Effector memory CD4-positive, alpha-beta T cell (primary cell): ENCODE data around the gene ADAM19.

Source experiments
- DNase-seq, 3 donors: peaks; one replicate each; pipeline ENCODE4 v3.0.0-alpha.2; 2020
- H3K27ac ChIP-seq: 2 replicates; pipeline ENCODE4 v1.7.0; 2013; ENCODE audit warnings: mild to moderate bottlenecking, low read length, moderate library complexity; ENCODE audit not compliant: insufficient read depth, poor library complexity, severe bottlenecking
- H3K27me3 ChIP-seq: replicated peaks from 2 replicates; pipeline ENCODE4 v1.7.0; 2013; ENCODE audit warnings: mild to moderate bottlenecking, low read length; ENCODE audit not compliant: insufficient read depth, control insufficient read depth, poor library complexity, severe bottlenecking
- H3K36me3 ChIP-seq: 2 replicates; pipeline ENCODE4 v1.7.0; 2013; ENCODE audit warnings: mild to moderate bottlenecking, low read length, moderate library complexity; ENCODE audit not compliant: control insufficient read depth, insufficient read depth
- H3K4me1 ChIP-seq: 2 replicates; pipeline ENCODE4 v1.7.0; 2013; ENCODE audit warnings: low read length, mild to moderate bottlenecking; ENCODE audit not compliant: control insufficient read depth, insufficient read depth, poor library complexity, severe bottlenecking
- H3K4me3 ChIP-seq: 2 replicates; pipeline ENCODE4 v1.7.0; 2013; ENCODE audit warnings: low read length, low read depth, mild to moderate bottlenecking; ENCODE audit not compliant: insufficient read depth, poor library complexity, severe bottlenecking
- H3K9me3 ChIP-seq: 2 replicates; pipeline ENCODE4 v1.7.0; 2013; ENCODE audit warnings: mild to moderate bottlenecking, low read length, moderate library complexity; ENCODE audit not compliant: control insufficient read depth

The ADAM19 gene

GRCh38 chr5:157544623-157544989, 31.0 kb downstream of the ADAM19 start:
- Histone ChIP-seq H3K27ac (peak overlapping the region; percentile 80), H3K4me3 (peak overlapping the region; percentile 23), H3K4me1 (peaks cover 95% of the 10 kb centered on the region), H3K36me3 (no peaks in the 10 kb centered on the region), H3K9me3 (no peaks in the 10 kb centered on the region), H3K27me3 (no peaks in the 10 kb centered on the region)
- DNase-seq = no peak

- no peaks in the 10 kb centered on the region for H3K9me3 ChIP-seq
- no peaks in the 10 kb centered on the region for H3K36me3 ChIP-seq
- H3K4me3 ChIP-seq = peak overlapping the region; percentile 23
- no peak for DNase-seq
- no peaks in the 10 kb centered on the region for H3K27me3 ChIP-seq
- peaks cover 95% of the 10 kb centered on the region for H3K4me1 ChIP-seq
- H3K27ac ChIP-seq = peak overlapping the region; percentile 80
These were observed 31.6 kb downstream of the ADAM19 start for GRCh38 chr5:157543825-157544622.

DNA sequence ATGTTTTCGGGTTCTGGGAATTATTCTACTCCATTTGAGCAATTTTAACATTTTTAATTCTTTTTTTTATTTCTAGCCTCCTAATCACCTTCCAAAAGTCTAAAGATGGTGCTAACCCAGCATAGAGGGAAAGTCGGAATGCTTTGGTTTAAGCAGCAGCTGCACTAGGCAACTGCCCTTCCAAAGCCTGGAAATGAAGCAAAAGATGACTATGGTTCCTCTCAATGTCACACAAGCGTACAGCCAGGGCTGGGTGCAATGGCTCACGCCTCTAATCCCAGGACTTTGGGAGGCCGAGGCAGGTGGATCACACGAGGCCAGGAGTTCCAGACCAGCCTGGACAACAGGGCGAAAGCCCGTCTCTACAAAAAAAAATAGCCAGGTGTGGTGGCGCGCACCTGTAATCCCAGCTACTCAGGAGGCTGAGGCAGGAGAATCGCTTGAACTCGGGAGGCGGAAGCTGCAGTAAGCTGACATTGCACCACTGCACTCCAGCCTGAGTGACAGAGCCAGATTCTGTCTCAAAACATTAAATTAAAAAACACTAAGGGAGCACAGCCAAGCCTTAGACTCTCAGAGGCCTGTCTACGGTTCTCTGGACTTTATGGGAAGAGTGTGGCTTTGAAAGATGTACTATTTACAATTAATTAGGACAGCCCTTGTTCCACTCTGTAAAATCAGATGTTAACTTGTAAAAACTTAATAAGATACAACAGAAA, 33.1 kb downstream of the ADAM19 start:
- no peak for DNase-seq
- Histone ChIP-seq H3K27ac (peak overlapping the region; percentile 80), H3K27me3 (no peaks in the 10 kb centered on the region), H3K9me3 (no peaks in the 10 kb centered on the region), H3K4me3 (no peak overlapping the region), H3K4me1 (peaks cover 95% of the 10 kb centered on the region), H3K36me3 (no peaks in the 10 kb centered on the region)

DNA sequence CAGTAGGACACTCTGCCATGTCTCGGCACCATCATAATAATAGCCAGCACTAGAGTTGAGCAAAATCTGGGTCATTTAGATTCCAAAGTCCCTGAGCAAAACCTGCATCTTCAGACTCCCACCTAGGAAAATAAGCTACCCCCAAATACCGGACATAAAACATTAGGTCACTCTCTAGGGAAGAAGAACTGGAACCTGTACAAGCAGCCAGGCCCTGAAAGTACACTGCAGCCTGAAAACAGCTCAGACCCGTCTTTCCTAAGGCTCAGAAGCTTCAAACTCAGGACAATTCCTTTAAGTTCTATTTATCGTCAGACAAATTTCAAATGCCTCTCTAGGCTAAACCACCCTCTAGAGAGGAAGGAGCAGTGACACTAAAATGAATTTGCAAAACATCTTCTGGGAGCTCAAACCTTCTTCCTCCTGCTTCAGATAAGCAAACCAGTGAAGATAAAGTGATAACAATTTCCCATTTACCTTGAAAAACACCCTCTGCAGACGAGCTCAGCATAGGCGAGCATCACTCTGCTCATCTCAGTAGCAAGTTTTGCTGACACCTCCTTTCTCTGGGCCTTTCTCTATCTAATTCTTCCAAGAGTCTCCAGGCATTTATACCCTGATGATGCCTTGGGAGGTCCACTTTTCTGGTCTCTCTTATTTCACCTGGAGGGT, 34.0 kb downstream of the ADAM19 start:
- Histone ChIP-seq H3K27ac (peak overlapping the region; percentile 80), H3K4me1 (peaks cover 87% of the 10 kb centered on the region)

GRCh38 chr5:157540707-157541446, 34.7 kb downstream of the ADAM19 start:
- Histone ChIP-seq H3K36me3 (peaks cover 8% of the 10 kb centered on the region), H3K27ac (peak overlapping the region; percentile 80), H3K27me3 (no peaks in the 10 kb centered on the region), H3K4me3 (peak overlapping the region; percentile 32), H3K9me3 (no peaks in the 10 kb centered on the region), H3K4me1 (peaks cover 80% of the 10 kb centered on the region)
- peak in 1 of 3 donors; percentile 15 for DNase-seq

More for the DNA sequence above, 34.0 kb downstream of the ADAM19 start:
- peaks cover 3% of the 10 kb centered on the region for H3K36me3 ChIP-seq
- no peak for DNase-seq
- H3K4me3 ChIP-seq = peak overlapping the region; percentile 32
- H3K9me3 ChIP-seq = no peaks in the 10 kb centered on the region
- H3K27me3 ChIP-seq = no peaks in the 10 kb centered on the region

DNA sequence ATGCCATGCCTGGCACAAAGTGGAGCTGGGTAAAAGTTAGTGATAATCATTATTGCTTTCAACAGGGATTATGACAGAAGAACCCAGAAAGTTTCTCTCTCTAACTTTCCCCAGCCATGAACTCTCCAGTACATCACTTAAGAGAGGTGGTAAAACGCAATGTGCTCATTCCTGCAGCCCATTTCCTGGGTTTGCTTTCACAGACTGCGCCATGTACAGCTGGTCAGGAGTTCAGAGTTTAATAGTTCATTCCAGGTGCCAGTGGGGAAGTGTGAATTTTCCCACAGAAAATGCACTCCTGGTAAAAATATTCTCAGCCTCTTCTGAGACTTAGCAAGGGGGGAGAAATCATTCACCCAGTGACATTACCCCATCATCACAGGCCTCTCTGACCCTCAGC, 35.5 kb downstream of the ADAM19 start:
- Histone ChIP-seq H3K4me1 (peaks cover 73% of the 10 kb centered on the region), H3K36me3 (peaks cover 12% of the 10 kb centered on the region), H3K27ac (peak overlapping the region; percentile 80), H3K9me3 (no peaks in the 10 kb centered on the region), H3K4me3 (no peak overlapping the region), H3K27me3 (no peaks in the 10 kb centered on the region)
- no peak for DNase-seq

GRCh38 chr5:157539503-157540022, 36.0 kb downstream of the ADAM19 start:
- DNase-seq = no peak
- peaks cover 68% of the 10 kb centered on the region for H3K4me1 ChIP-seq
- H3K27ac ChIP-seq = peak overlapping the region; percentile 80
- peaks cover 12% of the 10 kb centered on the region for H3K36me3 ChIP-seq
- no peak overlapping the region for H3K4me3 ChIP-seq
- no peaks in the 10 kb centered on the region for H3K27me3 ChIP-seq
- no peaks in the 10 kb centered on the region for H3K9me3 ChIP-seq

GRCh38 chr5:157538311-157538710, 37.3 kb downstream of the ADAM19 start:
- H3K27me3 ChIP-seq = no peaks in the 10 kb centered on the region
- H3K4me3 ChIP-seq = no peak overlapping the region
- no peak for DNase-seq
- peaks cover 55% of the 10 kb centered on the region for H3K4me1 ChIP-seq
- no peaks in the 10 kb centered on the region for H3K9me3 ChIP-seq
- H3K36me3 ChIP-seq = peaks cover 17% of the 10 kb centered on the region
- H3K27ac ChIP-seq = no peak overlapping the region

- Histone ChIP-seq H3K9me3 (no peaks in the 10 kb centered on the region), H3K36me3 (peaks cover 47% of the 10 kb centered on the region), H3K27ac (no peak overlapping the region), H3K4me3 (no peak overlapping the region), H3K4me1 (peaks cover 28% of the 10 kb centered on the region), H3K27me3 (no peaks in the 10 kb centered on the region)
- no peak for DNase-seq
These were observed 40.3 kb downstream of the ADAM19 start for GRCh38 chr5:157535042-157535865.
